ENCODE results near the gene AQP1.

Gene AQP1

DNA sequence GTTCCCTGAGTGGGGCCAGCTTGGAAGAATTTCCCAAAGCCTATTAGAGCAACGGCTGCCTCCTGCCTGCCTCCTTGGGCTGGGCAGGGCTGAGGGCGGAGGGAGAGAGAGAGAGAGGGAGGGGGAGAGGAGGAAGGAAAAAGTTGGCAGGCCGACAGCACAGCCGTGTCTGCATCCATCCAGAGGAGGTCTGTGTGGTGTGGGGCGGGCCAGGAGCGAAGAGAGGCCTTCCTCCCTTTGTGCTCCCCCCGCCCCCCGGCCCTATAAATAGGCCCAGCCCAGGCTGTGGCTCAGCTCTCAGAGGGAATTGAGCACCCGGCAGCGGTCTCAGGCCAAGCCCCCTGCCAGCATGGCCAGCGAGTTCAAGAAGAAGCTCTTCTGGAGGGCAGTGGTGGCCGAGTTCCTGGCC lies at the start of gene AQP1:
Gene AQP1 (plus strand): TSS at position 293 of the 409 bp plus-strand sequence. CDS start 57 bp downstream, at position 350.
- peaks cover 15% of the 10 kb centered on the region for H3K27me3 Mint-ChIP-seq (ENCODE audit: low read depth, poor library complexity)
- TF ChIP-seq, protein P1, sequence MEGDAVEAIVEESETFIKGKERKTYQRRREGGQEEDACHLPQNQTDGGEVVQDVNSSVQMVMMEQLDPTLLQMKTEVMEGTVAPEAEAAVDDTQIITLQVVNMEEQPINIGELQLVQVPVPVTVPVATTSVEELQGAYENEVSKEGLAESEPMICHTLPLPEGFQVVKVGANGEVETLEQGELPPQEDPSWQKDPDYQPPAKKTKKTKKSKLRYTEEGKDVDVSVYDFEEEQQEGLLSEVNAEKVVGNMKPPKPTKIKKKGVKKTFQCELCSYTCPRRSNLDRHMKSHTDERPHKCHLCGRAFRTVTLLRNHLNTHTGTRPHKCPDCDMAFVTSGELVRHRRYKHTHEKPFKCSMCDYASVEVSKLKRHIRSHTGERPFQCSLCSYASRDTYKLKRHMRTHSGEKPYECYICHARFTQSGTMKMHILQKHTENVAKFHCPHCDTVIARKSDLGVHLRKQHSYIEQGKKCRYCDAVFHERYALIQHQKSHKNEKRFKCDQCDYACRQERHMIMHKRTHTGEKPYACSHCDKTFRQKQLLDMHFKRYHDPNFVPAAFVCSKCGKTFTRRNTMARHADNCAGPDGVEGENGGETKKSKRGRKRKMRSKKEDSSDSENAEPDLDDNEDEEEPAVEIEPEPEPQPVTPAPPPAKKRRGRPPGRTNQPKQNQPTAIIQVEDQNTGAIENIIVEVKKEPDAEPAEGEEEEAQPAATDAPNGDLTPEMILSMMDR (IDR thresholded peaks at IDR 0.05) = no peak
- no peak for DNase-seq
- no peaks in the 10 kb centered on the region for H3K36me3 Mint-ChIP-seq (ENCODE audit: low read depth)
- no peak within 1 kb of the TSS for H3K4me3 Mint-ChIP-seq
- no peak within 1 kb of the TSS for H3K27ac Mint-ChIP-seq
- H3K9me3 Mint-ChIP-seq = no peaks in the 10 kb centered on the region
- peaks cover 31% of the 10 kb centered on the region for H3K4me1 Mint-ChIP-seq

DNA sequence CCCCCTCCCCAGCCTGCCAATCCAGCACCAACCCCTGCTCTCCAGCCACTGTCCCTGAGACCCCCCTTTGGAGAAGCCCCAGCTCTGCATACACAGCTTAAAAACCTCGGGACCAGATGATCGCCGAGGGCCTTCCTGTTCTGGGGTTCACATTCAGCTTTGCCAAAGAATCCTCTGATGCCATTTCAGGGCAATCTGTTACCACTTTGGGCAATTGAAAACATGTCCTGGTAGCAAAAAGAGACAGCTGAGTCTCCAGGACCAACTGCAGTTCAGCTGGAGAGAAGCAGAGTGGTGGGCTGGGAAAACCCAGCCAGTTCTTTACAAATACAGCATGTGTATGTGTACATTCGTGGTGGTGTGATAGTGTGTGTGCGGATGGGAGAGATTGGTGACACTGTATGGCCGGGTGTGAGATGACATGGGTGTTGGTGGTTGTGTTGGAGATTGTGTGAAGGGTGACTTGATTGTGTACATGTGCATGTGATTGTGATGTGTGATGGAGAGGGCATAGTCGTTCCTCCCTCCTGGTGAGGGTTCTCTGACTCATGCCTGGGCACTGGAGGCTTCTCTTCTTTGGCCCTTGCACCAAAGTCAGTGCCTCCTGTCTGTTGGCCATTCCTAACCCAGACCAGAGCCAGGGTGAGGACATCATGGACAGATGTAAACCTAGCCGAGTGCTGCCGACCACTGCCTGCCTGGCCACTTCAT lies 48.5 kb upstream of the AQP1 start:
- H3K4me1 Mint-ChIP-seq = peaks cover 48% of the 10 kb centered on the region
- DNase-seq = no peak
- H3K36me3 Mint-ChIP-seq (ENCODE audit: low read depth) = peaks cover 3% of the 10 kb centered on the region
- H3K27ac Mint-ChIP-seq = peak overlapping the region; percentile 79
- no peaks in the 10 kb centered on the region for H3K9me3 Mint-ChIP-seq
- peaks cover 7% of the 10 kb centered on the region for H3K27me3 Mint-ChIP-seq (ENCODE audit: low read depth, poor library complexity)
- TF ChIP-seq, protein P1 (IDR thresholded peaks at IDR 0.05) = no peak
- no peak overlapping the region for H3K4me3 Mint-ChIP-seq

DNA sequence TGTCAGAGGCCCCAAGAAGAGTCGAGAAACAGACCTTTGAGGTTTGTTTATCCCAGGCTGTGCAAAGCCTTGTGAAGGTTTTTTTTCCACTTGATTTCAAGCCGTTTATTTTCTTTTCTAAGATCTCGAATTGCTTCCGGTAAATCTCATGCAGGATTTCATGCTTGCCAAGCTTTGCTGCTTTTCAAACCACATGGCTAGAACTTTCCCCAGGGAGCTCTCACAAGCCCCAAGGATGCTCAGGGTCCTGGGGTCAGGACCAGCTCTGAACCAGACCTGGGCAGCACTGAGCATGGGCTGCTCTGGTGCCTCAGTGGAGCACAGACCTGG lies 48.0 kb upstream of the AQP1 start:
- no peak overlapping the region for H3K4me3 Mint-ChIP-seq
- no peaks in the 10 kb centered on the region for H3K9me3 Mint-ChIP-seq
- peaks cover 7% of the 10 kb centered on the region for H3K27me3 Mint-ChIP-seq (ENCODE audit: low read depth, poor library complexity)
- DNase-seq = no peak
- H3K27ac Mint-ChIP-seq = peak overlapping the region; percentile 36
- peaks cover 48% of the 10 kb centered on the region for H3K4me1 Mint-ChIP-seq
- TF ChIP-seq, protein P1 (IDR thresholded peaks at IDR 0.05) = no peak
- no peaks in the 10 kb centered on the region for H3K36me3 Mint-ChIP-seq (ENCODE audit: low read depth)

DNA sequence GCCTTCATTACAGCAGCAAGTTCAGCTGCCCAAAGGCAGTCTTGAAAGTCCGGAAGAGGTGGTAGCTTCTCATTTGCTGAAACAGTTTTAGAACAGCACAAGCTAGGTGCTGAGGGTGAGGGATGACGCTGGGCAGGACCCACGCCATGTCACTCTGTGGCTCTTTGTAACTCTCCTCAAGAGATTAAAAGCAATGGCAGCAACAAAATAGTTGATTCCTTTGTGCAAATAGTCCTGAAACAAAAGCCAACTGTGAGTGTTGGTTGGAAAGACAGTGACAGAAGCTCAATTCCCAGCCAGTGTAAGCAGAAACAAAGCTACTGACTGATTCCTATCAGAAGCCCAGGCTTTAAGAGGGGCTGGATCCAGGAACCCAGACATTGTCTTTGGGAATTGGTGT lies 47.6 kb upstream of the AQP1 start:
- Mint-ChIP-seq H3K36me3 (ENCODE audit: low read depth) (no peaks in the 10 kb centered on the region), H3K4me1 (peaks cover 48% of the 10 kb centered on the region), H3K27me3 (ENCODE audit: low read depth, poor library complexity) (peaks cover 7% of the 10 kb centered on the region), H3K9me3 (no peaks in the 10 kb centered on the region), H3K4me3 (no peak overlapping the region), H3K27ac (peak overlapping the region; percentile 36)
- DNase-seq = no peak
- TF ChIP-seq, protein P1 (IDR thresholded peaks at IDR 0.05) = no peak

DNA sequence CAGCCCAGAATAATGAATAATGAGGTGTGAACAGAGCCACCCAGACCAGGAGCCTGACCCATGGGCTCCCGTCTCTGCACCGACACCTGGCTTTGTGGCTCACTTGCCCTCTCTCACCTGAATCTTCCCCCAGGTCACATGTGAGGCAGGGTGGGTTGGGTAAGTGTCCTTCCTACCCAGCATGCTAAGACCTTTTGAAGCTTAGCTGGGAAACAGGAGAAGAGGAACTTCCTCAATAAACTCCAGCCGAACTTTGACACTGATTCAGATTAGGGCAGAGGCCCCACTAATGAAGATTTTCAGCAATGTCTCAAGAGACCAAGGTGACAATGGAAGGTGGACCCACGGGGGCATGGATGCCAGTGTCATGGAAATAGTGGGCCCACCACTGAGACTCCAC lies 46.6 kb upstream of the AQP1 start:
- Mint-ChIP-seq H3K4me1 (peaks cover 43% of the 10 kb centered on the region), H3K27ac (no peak overlapping the region), H3K27me3 (ENCODE audit: low read depth, poor library complexity) (peaks cover 4% of the 10 kb centered on the region), H3K36me3 (ENCODE audit: low read depth) (no peaks in the 10 kb centered on the region), H3K9me3 (no peaks in the 10 kb centered on the region), H3K4me3 (no peak overlapping the region)
- TF ChIP-seq, protein P1 (IDR thresholded peaks at IDR 0.05) = no peak
- DNase-seq = no peak

DNA sequence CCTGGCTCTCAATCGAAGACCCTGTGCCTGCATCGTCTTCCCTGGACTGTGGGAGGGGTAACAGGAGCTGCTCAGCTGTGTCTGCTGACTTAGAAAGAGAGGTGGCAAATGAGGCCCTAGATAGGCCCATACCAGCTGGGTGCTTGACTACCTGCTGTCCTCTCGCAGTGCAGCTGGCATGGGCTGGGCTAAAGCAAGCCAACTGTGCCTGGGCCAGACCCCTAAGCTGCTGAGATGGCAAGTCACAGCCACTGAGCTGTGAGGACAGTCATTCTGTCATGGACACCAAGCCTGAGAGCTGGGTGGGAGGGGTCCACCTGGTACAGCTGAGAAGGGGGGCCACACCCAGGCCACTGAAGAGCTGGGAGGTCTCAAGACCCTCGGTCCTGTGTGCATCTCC lies 45.8 kb upstream of the AQP1 start:
- TF ChIP-seq, protein P1 (IDR thresholded peaks at IDR 0.05) = no peak
- no peak overlapping the region for H3K4me3 Mint-ChIP-seq
- H3K27me3 Mint-ChIP-seq (ENCODE audit: low read depth, poor library complexity) = peaks cover 1% of the 10 kb centered on the region
- no peak for DNase-seq
- H3K9me3 Mint-ChIP-seq = no peaks in the 10 kb centered on the region
- no peak overlapping the region for H3K27ac Mint-ChIP-seq
- H3K36me3 Mint-ChIP-seq (ENCODE audit: low read depth) = no peaks in the 10 kb centered on the region
- H3K4me1 Mint-ChIP-seq = peaks cover 39% of the 10 kb centered on the region
